Vagina (tissue), 2 donors: Measurements from ENCODE around the gene CUX1.

Experiments
- POLR2A ChIP-seq, 2 donors: fragments of 450-650 bp; IDR thresholded peaks; one replicate each; pipeline ENCODE4 v1.6.1; 2017; ENCODE audit warnings: antibody characterized with exemption in 2 of 2, mild to moderate bottlenecking in 2 of 2, moderate library complexity in 2 of 2
- TF ChIP-seq, protein P1 (sequence below), 3 experiments: fragments of 450-650 bp in 2 of 3; fragments of 200-600 bp in 1 of 3; sonication (generic) in 1 of 3; IDR thresholded peaks; one replicate each; pipeline ENCODE4 v1.5.1; 2017 to 2019; ENCODE audit warnings: antibody characterized with exemption in 3 of 3, mild to moderate bottlenecking in 2 of 3, moderate library complexity in 2 of 3

GRCh38 chr7:101929256-101929655 is 111.8 kb downstream of the CUX1 start:
- TF ChIP-seq, protein P1, sequence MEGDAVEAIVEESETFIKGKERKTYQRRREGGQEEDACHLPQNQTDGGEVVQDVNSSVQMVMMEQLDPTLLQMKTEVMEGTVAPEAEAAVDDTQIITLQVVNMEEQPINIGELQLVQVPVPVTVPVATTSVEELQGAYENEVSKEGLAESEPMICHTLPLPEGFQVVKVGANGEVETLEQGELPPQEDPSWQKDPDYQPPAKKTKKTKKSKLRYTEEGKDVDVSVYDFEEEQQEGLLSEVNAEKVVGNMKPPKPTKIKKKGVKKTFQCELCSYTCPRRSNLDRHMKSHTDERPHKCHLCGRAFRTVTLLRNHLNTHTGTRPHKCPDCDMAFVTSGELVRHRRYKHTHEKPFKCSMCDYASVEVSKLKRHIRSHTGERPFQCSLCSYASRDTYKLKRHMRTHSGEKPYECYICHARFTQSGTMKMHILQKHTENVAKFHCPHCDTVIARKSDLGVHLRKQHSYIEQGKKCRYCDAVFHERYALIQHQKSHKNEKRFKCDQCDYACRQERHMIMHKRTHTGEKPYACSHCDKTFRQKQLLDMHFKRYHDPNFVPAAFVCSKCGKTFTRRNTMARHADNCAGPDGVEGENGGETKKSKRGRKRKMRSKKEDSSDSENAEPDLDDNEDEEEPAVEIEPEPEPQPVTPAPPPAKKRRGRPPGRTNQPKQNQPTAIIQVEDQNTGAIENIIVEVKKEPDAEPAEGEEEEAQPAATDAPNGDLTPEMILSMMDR (IDR thresholded peaks at IDR 0.05), result no peak
- no peak for TF ChIP-seq POLR2A (IDR thresholded peaks at IDR 0.05)
